Heart left ventricle (tissue), 13 donors: ENCODE results near the gene LRIG1.

Source experiments
- POLR2A ChIP-seq, 2 donors: fragments of 450-650 bp; IDR thresholded peaks; one replicate each; pipeline ENCODE4 v1.6.1; 2017; ENCODE audit warnings: antibody characterized with exemption in 2 of 2, mild to moderate bottlenecking in 2 of 2, moderate library complexity in 2 of 2
- TF ChIP-seq, protein P1 (sequence below), 12 donors: fragments of 200-600 bp; sonication (generic) in 4 of 12; IDR thresholded peaks; one replicate each; pipeline versions ENCODE4 v1.5.0 to v1.8.0; 2018 to 2022; ENCODE audit warnings: antibody characterized with exemption in 12 of 12, mild to moderate bottlenecking in 5 of 12
- donor health status: ischemic (EF 13 %, LVEDD 7.1; RV severe dilation, severe dysfunction).
- donor health status: DM: no; HTN: yes; CAD: no.
- donor health status: DM: no; HTN: no; CAD: no.
- donor health status: ischemic (EF 25% LVEDD 6.9; RV normal size, moderate dysfunction).
- donor health status: ischemic (EF 25% LVEDD 5.7; RV mildly dilated, moderate dysfunction).
- donor health status: ischemic (EF 35%, LVEDD 5.7; RV mildly dilated, moderate dysfunction).
- donor health status: nonischemic (EF 11% LVEDD 7.7; RV severe dilation, severe dysfunction).
- donor health status: DM: yes; HTN: yes; CAD: no.
- donor health status: PGD.
- donor health status: ischemic (EF 29% LVEDD 5.4; RV normal size, mild dysfunction).
- donor health status: nonischemic (EF 23%, LVEDD 6.1; RV moderate dilation, normal function).

DNA sequence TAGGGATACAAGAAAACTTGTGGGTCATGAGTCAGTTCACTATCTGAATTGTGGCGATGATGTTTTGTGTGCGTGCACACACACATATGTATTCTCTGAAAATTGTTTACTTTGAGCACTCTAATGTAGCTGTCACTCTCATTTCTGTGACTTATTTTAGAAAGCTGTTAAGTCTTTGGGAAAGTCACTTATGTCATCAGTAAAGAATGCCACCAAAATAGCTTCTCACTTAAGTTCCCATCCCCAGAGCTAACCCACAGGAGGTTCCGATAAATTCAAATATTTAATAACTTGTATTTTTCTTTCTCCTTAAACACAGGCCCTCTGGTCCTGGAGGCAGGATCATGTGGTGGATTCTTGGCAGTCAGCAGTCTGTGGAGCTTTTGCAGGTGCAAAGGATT lies 138.3 kb downstream of the LRIG1 start:
- TF ChIP-seq POLR2A (IDR thresholded peaks at IDR 0.05): no peak
- TF ChIP-seq, protein P1, sequence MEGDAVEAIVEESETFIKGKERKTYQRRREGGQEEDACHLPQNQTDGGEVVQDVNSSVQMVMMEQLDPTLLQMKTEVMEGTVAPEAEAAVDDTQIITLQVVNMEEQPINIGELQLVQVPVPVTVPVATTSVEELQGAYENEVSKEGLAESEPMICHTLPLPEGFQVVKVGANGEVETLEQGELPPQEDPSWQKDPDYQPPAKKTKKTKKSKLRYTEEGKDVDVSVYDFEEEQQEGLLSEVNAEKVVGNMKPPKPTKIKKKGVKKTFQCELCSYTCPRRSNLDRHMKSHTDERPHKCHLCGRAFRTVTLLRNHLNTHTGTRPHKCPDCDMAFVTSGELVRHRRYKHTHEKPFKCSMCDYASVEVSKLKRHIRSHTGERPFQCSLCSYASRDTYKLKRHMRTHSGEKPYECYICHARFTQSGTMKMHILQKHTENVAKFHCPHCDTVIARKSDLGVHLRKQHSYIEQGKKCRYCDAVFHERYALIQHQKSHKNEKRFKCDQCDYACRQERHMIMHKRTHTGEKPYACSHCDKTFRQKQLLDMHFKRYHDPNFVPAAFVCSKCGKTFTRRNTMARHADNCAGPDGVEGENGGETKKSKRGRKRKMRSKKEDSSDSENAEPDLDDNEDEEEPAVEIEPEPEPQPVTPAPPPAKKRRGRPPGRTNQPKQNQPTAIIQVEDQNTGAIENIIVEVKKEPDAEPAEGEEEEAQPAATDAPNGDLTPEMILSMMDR (IDR thresholded peaks at IDR 0.05): no peak
